BLaER1 treated with 17β-estradiol and CSF1 and Interleukin-3, amounts not matched to agents 10 nM and 100 nM (cell line): ENCODE measurements around the gene CACNA1E.

Experiments used
- H3K27ac ChIP-seq, 11 experiments: shearing (Covaris generic); formaldehyde crosslinking; 2 replicates each; pipeline ENCODE4 v1.8.1; 2022
- H3K27me3 ChIP-seq, 11 experiments: shearing (Covaris generic); formaldehyde crosslinking; 2 replicates each; pipeline ENCODE4 v1.8.1; 2022
- H3K36me3 ChIP-seq, 11 experiments: shearing (Covaris generic); formaldehyde crosslinking; 2 replicates each; pipeline ENCODE4 v1.8.1; 2022
- H3K4me1 ChIP-seq, 10 experiments: shearing (Covaris generic); formaldehyde crosslinking; 2 replicates each; pipeline ENCODE4 v1.8.1; 2022
- H3K4me2 ChIP-seq, 11 experiments: shearing (Covaris generic); formaldehyde crosslinking; 2 replicates each; pipeline ENCODE4 v1.8.1; 2022
- H3K4me3 ChIP-seq, 10 experiments: shearing (Covaris generic); formaldehyde crosslinking; 2 replicates each; pipeline ENCODE4 v1.8.1; 2022
- H3K9ac ChIP-seq, 11 experiments: shearing (Covaris generic); formaldehyde crosslinking; 2 replicates each; pipeline ENCODE4 v1.8.1; 2022
- H3K9me3 ChIP-seq, 11 experiments: shearing (Covaris generic); formaldehyde crosslinking; replicated peaks in 1 of 11; 2 replicates each; pipeline ENCODE4 v1.8.1; 2022
- H4K20me1 ChIP-seq, 11 experiments: shearing (Covaris generic); formaldehyde crosslinking; 2 replicates each; pipeline ENCODE4 v1.8.1; 2022
- Cebpa-rat ChIP-seq, 11 experiments: shearing (Covaris generic); IDR thresholded peaks; 2 replicates each; pipeline ENCODE4 v1.8.1; 2022

The CACNA1E gene

GRCh38 chr1:181559142-181559541, 75.8 kb downstream of the CACNA1E start:
- Histone ChIP-seq H3K9me3 (peaks cover 0 to 3% (median 0%) of the 10 kb centered on the region in 11 experiments; a peak in 2 of 22 replicates), H3K4me2 (no peak overlapping the region), H3K4me3 (no peak overlapping the region), H3K27ac (no peak overlapping the region), H3K4me1 (no peaks in the 10 kb centered on the region), H3K36me3 (no peaks in the 10 kb centered on the region), H3K9ac (no peak overlapping the region), H3K27me3 (no peaks in the 10 kb centered on the region), H4K20me1 (no peaks in the 10 kb centered on the region)
- no peak for TF ChIP-seq Cebpa-rat (IDR thresholded peaks at IDR 0.05)

- peaks cover 9 to 16% (median 13%) of the 10 kb centered on the region in 11 experiments; a peak in 18 of 22 replicates for H3K9me3 ChIP-seq
- H3K27ac ChIP-seq: no peak overlapping the region
- H3K4me2 ChIP-seq: no peak overlapping the region
- TF ChIP-seq Cebpa-rat (IDR thresholded peaks at IDR 0.05): no peak
- H3K4me1 ChIP-seq: no peaks in the 10 kb centered on the region
- H3K36me3 ChIP-seq: no peaks in the 10 kb centered on the region
- no peaks in the 10 kb centered on the region for H4K20me1 ChIP-seq
- H3K4me3 ChIP-seq: no peak overlapping the region
- no peaks in the 10 kb centered on the region for H3K27me3 ChIP-seq
- no peak overlapping the region for H3K9ac ChIP-seq
Observed at GRCh38 chr1:181562395-181562794, 79.1 kb downstream of the CACNA1E start.

- no peak overlapping the region for H3K4me2 ChIP-seq
- no peaks in the 10 kb centered on the region for H3K27me3 ChIP-seq
- no peak overlapping the region for H3K9ac ChIP-seq
- no peak overlapping the region for H3K27ac ChIP-seq
- H3K9me3 ChIP-seq: peaks cover 9 to 16% (median 13%) of the 10 kb centered on the region in 11 experiments; a peak in 18 of 22 replicates
- H3K4me3 ChIP-seq: no peak overlapping the region
- no peaks in the 10 kb centered on the region for H3K36me3 ChIP-seq
- no peak for TF ChIP-seq Cebpa-rat (IDR thresholded peaks at IDR 0.05)
- H4K20me1 ChIP-seq: no peaks in the 10 kb centered on the region
- no peaks in the 10 kb centered on the region for H3K4me1 ChIP-seq
Observed at GRCh38 chr1:181568736-181569135, 85.4 kb downstream of the CACNA1E start.

- no peak for TF ChIP-seq Cebpa-rat (IDR thresholded peaks at IDR 0.05)
- H3K27me3 ChIP-seq: no peaks in the 10 kb centered on the region
- H3K9ac ChIP-seq: no peak overlapping the region
- H3K27ac ChIP-seq: no peak overlapping the region
- H3K4me3 ChIP-seq: no peak overlapping the region
- H3K9me3 ChIP-seq: no peaks in the 10 kb centered on the region
- H4K20me1 ChIP-seq: no peaks in the 10 kb centered on the region
- H3K4me1 ChIP-seq: no peaks in the 10 kb centered on the region
- H3K4me2 ChIP-seq: no peak overlapping the region
- H3K36me3 ChIP-seq: no peaks in the 10 kb centered on the region
Observed at GRCh38 chr1:181577475-181577874, 94.2 kb downstream of the CACNA1E start.

GRCh38 chr1:181583598-181583997, 100.3 kb downstream of the CACNA1E start:
- no peak for TF ChIP-seq Cebpa-rat (IDR thresholded peaks at IDR 0.05)
- Histone ChIP-seq H3K9me3 (no peaks in the 10 kb centered on the region), H3K4me2 (no peak overlapping the region), H3K27me3 (no peaks in the 10 kb centered on the region), H3K9ac (no peak overlapping the region), H4K20me1 (no peaks in the 10 kb centered on the region), H3K27ac (no peak overlapping the region), H3K4me3 (no peak overlapping the region), H3K36me3 (no peaks in the 10 kb centered on the region), H3K4me1 (peaks cover 0 to 5% (median 0%) of the 10 kb centered on the region in 10 experiments; a peak in 1 of 20 replicates)

- no peaks in the 10 kb centered on the region for H3K36me3 ChIP-seq
- H3K4me1 ChIP-seq: peaks cover 0 to 5% (median 0%) of the 10 kb centered on the region in 10 experiments; a peak in 1 of 20 replicates
- H3K9me3 ChIP-seq: no peaks in the 10 kb centered on the region
- H3K27me3 ChIP-seq: no peaks in the 10 kb centered on the region
- no peak overlapping the region for H3K4me2 ChIP-seq
- TF ChIP-seq Cebpa-rat (IDR thresholded peaks at IDR 0.05): no peak
- no peak overlapping the region for H3K9ac ChIP-seq
- no peak overlapping the region for H3K4me3 ChIP-seq
- H3K27ac ChIP-seq: no peak overlapping the region
- H4K20me1 ChIP-seq: no peaks in the 10 kb centered on the region
Observed at GRCh38 chr1:181587870-181588438, 104.6 kb downstream of the CACNA1E start.

- no peak for TF ChIP-seq Cebpa-rat (IDR thresholded peaks at IDR 0.05)
- no peaks in the 10 kb centered on the region for H3K9me3 ChIP-seq
- no peaks in the 10 kb centered on the region for H3K27me3 ChIP-seq
- no peak overlapping the region for H3K27ac ChIP-seq
- no peak overlapping the region for H3K9ac ChIP-seq
- no peak overlapping the region for H3K4me3 ChIP-seq
- H3K4me1 ChIP-seq: peaks cover 0 to 5% (median 0%) of the 10 kb centered on the region in 10 experiments; a peak in 1 of 20 replicates
- H4K20me1 ChIP-seq: no peaks in the 10 kb centered on the region
- no peak overlapping the region for H3K4me2 ChIP-seq
- no peaks in the 10 kb centered on the region for H3K36me3 ChIP-seq
Observed at GRCh38 chr1:181588631-181589030, 105.3 kb downstream of the CACNA1E start.

- no peaks in the 10 kb centered on the region for H3K36me3 ChIP-seq
- H3K4me3 ChIP-seq: no peak overlapping the region
- H4K20me1 ChIP-seq: no peaks in the 10 kb centered on the region
- no peaks in the 10 kb centered on the region for H3K27me3 ChIP-seq
- no peaks in the 10 kb centered on the region for H3K9me3 ChIP-seq
- H3K27ac ChIP-seq: no peak overlapping the region
- 0 out of 20 replicates have a peak, but pooled peaks cover 0 to 2% (median 0%) of the 10 kb centered on the region in 10 experiments for H3K4me1 ChIP-seq
- TF ChIP-seq Cebpa-rat (IDR thresholded peaks at IDR 0.05): no peak
- H3K4me2 ChIP-seq: no peak overlapping the region
- H3K9ac ChIP-seq: no peak overlapping the region
Observed at GRCh38 chr1:181592255-181592859, 109.0 kb downstream of the CACNA1E start.

GRCh38 chr1:181593042-181593441, 109.7 kb downstream of the CACNA1E start:
- Histone ChIP-seq H3K27me3 (no peaks in the 10 kb centered on the region), H3K4me3 (no peak overlapping the region), H3K4me1 (no peaks in the 10 kb centered on the region), H3K9ac (no peak overlapping the region), H4K20me1 (no peaks in the 10 kb centered on the region), H3K27ac (no peak overlapping the region), H3K9me3 (0 out of 22 replicates have a peak, but pooled peaks cover 0 to 5% (median 0%) of the 10 kb centered on the region in 11 experiments), H3K36me3 (no peaks in the 10 kb centered on the region), H3K4me2 (no peak overlapping the region)
- no peak for TF ChIP-seq Cebpa-rat (IDR thresholded peaks at IDR 0.05)

GRCh38 chr1:181594553-181594952, 111.2 kb downstream of the CACNA1E start:
- H3K4me2 ChIP-seq: no peak overlapping the region
- H3K36me3 ChIP-seq: no peaks in the 10 kb centered on the region
- H4K20me1 ChIP-seq: no peaks in the 10 kb centered on the region
- H3K9me3 ChIP-seq: 0 out of 22 replicates have a peak, but pooled peaks cover 0 to 9% (median 0%) of the 10 kb centered on the region in 11 experiments
- H3K27me3 ChIP-seq: no peaks in the 10 kb centered on the region
- H3K4me1 ChIP-seq: no peaks in the 10 kb centered on the region
- no peak overlapping the region for H3K9ac ChIP-seq
- no peak overlapping the region for H3K4me3 ChIP-seq
- H3K27ac ChIP-seq: no peak overlapping the region
- TF ChIP-seq Cebpa-rat (IDR thresholded peaks at IDR 0.05): no peak
